ENCODE results near the gene IFT88.

The IFT88 gene

GRCh38 chr13:20583803-20584293, 16.9 kb downstream of the IFT88 start:
- no peak for DNase-seq (ENCODE audit: low read depth, low spot score)
- POLR2A ChIA-PET: no interaction called here
- no peak for TF ChIP-seq CTCF (IDR thresholded peaks at IDR 0.05; ENCODE audit: insufficient read depth, low read length, missing control alignments)
- CTCF ChIA-PET: no interaction called here
- H3K4me3 ChIP-seq (ENCODE audit: low read depth, low read length): no peak overlapping the region

GRCh38 chr13:20585371-20585770, 18.4 kb downstream of the IFT88 start:
- ChIA-PET CTCF (no interaction called here), POLR2A (no interaction called here)
- H3K4me3 ChIP-seq (ENCODE audit: low read depth, low read length): no peak overlapping the region
- TF ChIP-seq CTCF (IDR thresholded peaks at IDR 0.05; ENCODE audit: insufficient read depth, low read length, missing control alignments): no peak
- no peak for DNase-seq (ENCODE audit: low read depth, low spot score)

- ChIA-PET CTCF (no interaction called here), POLR2A (no interaction called here)
- DNase-seq (ENCODE audit: low read depth, low spot score): no peak
- no peak overlapping the region for H3K4me3 ChIP-seq (ENCODE audit: low read depth, low read length)
- TF ChIP-seq CTCF (IDR thresholded peaks at IDR 0.05; ENCODE audit: insufficient read depth, low read length, missing control alignments): no peak
Observed at GRCh38 chr13:20588529-20589110, 21.7 kb downstream of the IFT88 start.

- ChIA-PET CTCF (interaction anchor here (1.1 kb wide), 1 partner anchor 13 kb away, joined by 4 read pairs; no protein-coding TSS in a partner anchor), POLR2A (no interaction called here)
- DNase-seq (ENCODE audit: low read depth, low spot score): no peak
- TF ChIP-seq CTCF (IDR thresholded peaks at IDR 0.05; ENCODE audit: insufficient read depth, low read length, missing control alignments): no peak
- H3K4me3 ChIP-seq (ENCODE audit: low read depth, low read length): no peak overlapping the region
Observed at GRCh38 chr13:20590561-20590960, 23.6 kb downstream of the IFT88 start.

- POLR2A ChIA-PET: no interaction called here
- TF ChIP-seq CTCF (IDR thresholded peaks at IDR 0.05; ENCODE audit: insufficient read depth, low read length, missing control alignments): no peak
- DNase-seq (ENCODE audit: low read depth, low spot score): no peak
- CTCF ChIA-PET: no interaction called here
- no peak overlapping the region for H3K4me3 ChIP-seq (ENCODE audit: low read depth, low read length)
Observed at GRCh38 chr13:20592606-20593005, 25.6 kb downstream of the IFT88 start.

GRCh38 chr13:20594280-20594679, 27.3 kb downstream of the IFT88 start:
- no peak for DNase-seq (ENCODE audit: low read depth, low spot score)
- TF ChIP-seq CTCF (IDR thresholded peaks at IDR 0.05; ENCODE audit: insufficient read depth, low read length, missing control alignments): no peak
- H3K4me3 ChIP-seq (ENCODE audit: low read depth, low read length): no peak overlapping the region
- POLR2A ChIA-PET: no interaction called here
- CTCF ChIA-PET: no interaction called here
